CD8-positive, alpha-beta memory T cell (primary cell): ENCODE results near the gene GIMAP1. TPM values are rescaled to one million over a fixed set of nuclear protein-coding genes. Genes with fewer than 3 reads are reported as not detected.
"Not testable (repeated sequence)": the region's sequence is repeated elsewhere in the genome, so short reads cannot be mapped to it uniquely, and the experiment has no call there.

Source experiments
- CTCF ChIA-PET: fragments of 350-600 bp; sonication (Branson Sonifier 250); formaldehyde crosslinking; loops from one replicate; lab custom pipeline; 2021; ENCODE audit warnings: antibody characterized with exemption; lab: Charles Lee
- POLR2A ChIA-PET: fragments of 350-600 bp; sonication (Branson Sonifier 250); formaldehyde crosslinking; loops from one replicate; lab custom pipeline; 2021; ENCODE audit warnings: antibody characterized with exemption; lab: Charles Lee
- DNase-seq, 5 donors: peaks; one replicate each; pipeline versions ENCODE4 v3.0.0 to v3.0.0-alpha.2; 2020 to 2022; ENCODE audit warnings: mixed read lengths in 1 of 5
- H3K27ac ChIP-seq: one replicate; pipeline ENCODE4 v1.7.0; 2013; ENCODE audit warnings: low read depth, mild to moderate bottlenecking, low read length, moderate library complexity
- H3K27me3 ChIP-seq: 2 replicates; pipeline ENCODE4 v1.7.0; 2013; ENCODE audit warnings: low read length, mild to moderate bottlenecking; ENCODE audit not compliant: insufficient read depth, poor library complexity, severe bottlenecking
- H3K36me3 ChIP-seq: 2 replicates; pipeline ENCODE4 v1.7.0; 2013; ENCODE audit warnings: mild to moderate bottlenecking, low read length, moderate library complexity; ENCODE audit not compliant: insufficient read depth
- H3K4me1 ChIP-seq: 2 replicates; pipeline ENCODE4 v1.7.0; 2013; ENCODE audit warnings: mild to moderate bottlenecking, low read length, moderate library complexity; ENCODE audit not compliant: insufficient read depth
- H3K4me3 ChIP-seq: 2 replicates; pipeline ENCODE4 v1.7.0; 2013; ENCODE audit warnings: mild to moderate bottlenecking, low read length
- H3K9me3 ChIP-seq: 2 replicates; pipeline ENCODE4 v1.7.0; 2013; ENCODE audit warnings: mild to moderate bottlenecking, low read length
- H3K27ac Mint-ChIP-seq, 8 donors: one replicate each; pipeline ENCODE4 v1.8.0; 2020 to 2021; ENCODE audit warnings: mixed read lengths in 8 of 8, mild to moderate bottlenecking in 6 of 8, inconsistent platforms in 3 of 8, moderate library complexity in 3 of 8
- H3K27me3 Mint-ChIP-seq, 2 donors: one replicate each; pipeline ENCODE4 v1.8.0; 2020 to 2021; ENCODE audit warnings: mixed read lengths in 2 of 2, mild to moderate bottlenecking in 1 of 2, moderate library complexity in 1 of 2
- H3K36me3 Mint-ChIP-seq, 3 donors: one replicate each; pipeline ENCODE4 v1.8.0; 2020 to 2021; ENCODE audit warnings: mixed read lengths in 3 of 3, inconsistent platforms in 1 of 3, mild to moderate bottlenecking in 1 of 3
- H3K4me1 Mint-ChIP-seq, 3 donors: one replicate each; pipeline ENCODE4 v1.8.0; 2020 to 2021; ENCODE audit warnings: mixed read lengths in 3 of 3, inconsistent platforms in 1 of 3, mild to moderate bottlenecking in 1 of 3
- H3K4me3 Mint-ChIP-seq, 7 donors: one replicate each; pipeline ENCODE4 v1.8.0; 2020 to 2021; ENCODE audit warnings: mixed read lengths in 7 of 7, mild to moderate bottlenecking in 6 of 7, moderate library complexity in 4 of 7, inconsistent platforms in 2 of 7
- H3K9me3 Mint-ChIP-seq, 5 donors: one replicate each; pipeline ENCODE4 v1.8.0; 2020 to 2022; ENCODE audit warnings: mixed read lengths in 5 of 5, mild to moderate bottlenecking in 3 of 5, moderate library complexity in 2 of 5, inconsistent platforms in 1 of 5
- polyA plus RNA-seq: library from polyadenylated mRNA; unstranded; fragments of 300-500 nt; fragmentation: Illumina TruSeq; gene quantifications from one replicate; pipeline ENCODE4 v1.2.3, GENCODE V29; 2021
- total RNA-seq, 2 experiments: library from RNA; stranded (reverse); gene quantifications; one replicate each; pipeline ENCODE4 v1.2.3, GENCODE V29; 2021

Gene GIMAP1
- total and polyA plus RNA-seq, 3 experiments from 2014 or later = 9.8 to 86.1 (median 10.0) TPM

DNA sequence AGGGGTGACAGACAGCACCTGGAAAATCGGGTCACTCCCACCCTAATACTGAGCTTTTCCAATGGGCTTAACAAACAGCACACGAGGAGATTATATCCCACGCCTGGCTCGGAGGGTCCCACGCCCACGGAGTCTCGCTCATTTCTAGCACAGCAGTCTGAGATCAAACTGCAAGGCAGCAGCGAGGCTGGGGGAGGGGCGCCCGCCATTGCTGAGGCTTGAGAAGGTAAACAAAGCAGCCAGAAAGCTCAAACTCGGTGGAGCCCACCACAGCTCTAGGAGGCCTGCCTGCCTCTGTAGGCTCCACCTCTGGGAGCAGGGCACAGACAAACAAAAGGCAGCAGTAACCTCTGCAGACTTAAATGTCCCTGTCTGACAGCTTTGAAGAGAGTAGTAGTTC is 37.8 kb upstream of the GIMAP1 start:
- H3K27me3 ChIP-seq, H3K27me3 Mint-ChIP-seq, DNase-seq, H3K36me3 ChIP-seq, H3K27ac ChIP-seq, H3K9me3 ChIP-seq: not testable (repeated sequence)
- H3K4me1 ChIP-seq = peaks cover 48% of the 10 kb centered on the region
- ChIA-PET POLR2A (interaction anchor here (0.6 kb wide), 1 partner anchor 196 kb away, joined by 5 read pairs; no protein-coding TSS in a partner anchor), CTCF (interaction anchor here (0.8 to 1.4 kb wide), 4 partner anchors 9 to 230 kb away, joined by 3 read pairs; no protein-coding TSS in a partner anchor)
- peaks cover 77 to 93% (median 92%) of the 10 kb centered on the region in 3 donors for H3K4me1 Mint-ChIP-seq
- peaks cover 5 to 51% (median 38%) of the 10 kb centered on the region in 3 donors for H3K36me3 Mint-ChIP-seq
- peak overlapping the region; percentile 26 for H3K4me3 ChIP-seq
- peaks cover 4 to 55% (median 36%) of the 10 kb centered on the region in 5 donors for H3K9me3 Mint-ChIP-seq
- H3K4me3 Mint-ChIP-seq = peak overlapping the region; percentile 40 to 72 (median 47)
- peak overlapping the region; percentile 77 to 100 (median 86) for H3K27ac Mint-ChIP-seq

DNA sequence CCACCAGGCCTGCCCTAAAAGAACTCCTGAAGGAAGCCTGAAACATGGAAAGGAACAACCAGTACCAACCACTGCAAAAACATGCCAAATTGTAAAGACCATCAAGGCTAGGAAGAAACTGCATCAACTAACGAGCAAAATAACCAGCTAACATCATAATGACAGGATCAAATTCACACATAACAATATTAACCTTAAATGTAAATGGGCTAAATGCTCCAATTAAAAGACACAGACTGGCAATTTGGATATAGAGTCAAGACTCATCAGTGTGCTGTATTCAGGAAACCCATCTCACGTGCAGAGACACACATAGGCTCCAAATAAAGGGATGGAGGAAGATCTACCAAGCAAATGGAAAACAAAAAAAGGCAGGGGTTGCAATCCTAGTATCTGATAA is 36.0 kb upstream of the GIMAP1 start:
- Mint-ChIP-seq H3K4me1 (peaks cover 87 to 99% (median 97%) of the 10 kb centered on the region in 3 donors), H3K9me3 (peaks cover 4 to 49% (median 30%) of the 10 kb centered on the region in 5 donors), H3K27ac (peak overlapping the region in 5 of 8 donors; percentile 64 to 100 (median 89)), H3K4me3 (peak overlapping the region in 4 of 7 donors; percentile 39 to 73 (median 70)), H3K36me3 (peaks cover 5 to 52% (median 39%) of the 10 kb centered on the region in 3 donors)
- H3K27ac ChIP-seq, H3K9me3 ChIP-seq, H3K27me3 ChIP-seq, H3K4me3 ChIP-seq, CTCF ChIA-PET, H3K27me3 Mint-ChIP-seq, H3K36me3 ChIP-seq, POLR2A ChIA-PET, DNase-seq: not testable (repeated sequence)
- peaks cover 55% of the 10 kb centered on the region for H3K4me1 ChIP-seq

DNA sequence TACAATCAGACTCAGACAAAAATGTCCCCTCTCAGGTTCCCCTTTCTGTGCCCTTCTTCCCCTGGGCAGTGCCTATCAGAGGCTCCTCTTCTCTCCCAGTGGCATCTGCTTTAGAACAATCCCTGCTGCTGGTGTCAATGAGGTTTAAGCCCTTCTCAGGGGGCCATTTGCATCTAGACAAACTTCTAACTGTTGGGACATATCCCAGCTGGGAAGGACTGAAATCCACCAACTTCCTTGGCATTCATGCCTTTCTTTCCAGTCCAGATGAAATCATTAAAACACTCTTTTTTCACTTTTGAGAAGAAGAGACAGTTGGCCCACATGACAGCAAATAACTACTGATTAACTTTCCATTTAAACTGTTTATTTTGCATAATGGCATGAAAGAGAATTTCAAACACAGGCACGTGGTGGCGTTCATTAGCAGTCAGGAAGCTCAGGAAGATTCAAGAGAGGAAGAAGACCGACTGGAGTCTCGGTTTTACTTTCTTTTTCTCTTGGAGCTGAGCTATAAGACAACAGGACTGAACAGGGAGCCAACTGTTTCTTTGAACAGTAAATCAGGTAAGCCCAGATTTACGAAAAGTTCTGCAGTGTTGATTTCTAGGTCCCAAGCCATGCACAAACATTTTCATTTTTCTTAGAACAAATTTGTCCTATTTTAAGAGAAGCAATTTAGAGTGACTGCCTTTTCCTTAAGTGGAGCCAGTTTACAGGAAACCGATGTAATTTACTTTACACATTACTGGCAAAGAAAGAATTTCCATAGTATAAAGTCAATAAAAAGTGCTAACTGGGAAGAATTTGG is 31.0 kb upstream of the GIMAP1 start, which contains the start of gene GIMAP2:
Gene GIMAP2 (plus strand): TSS at position 488 of the 811 bp plus-strand sequence. CDS start 1,354 bp downstream, outside the sequence.
- H3K9me3 ChIP-seq = peaks cover 8% of the 10 kb centered on the region
- peaks cover 76 to 93% (median 83%) of the 10 kb centered on the region in 3 donors for H3K4me1 Mint-ChIP-seq
- peak within 1 kb of the TSS; percentile 60 for H3K27ac ChIP-seq
- peaks cover 35 to 71% (median 70%) of the 10 kb centered on the region in 3 donors for H3K36me3 Mint-ChIP-seq
- ChIA-PET CTCF (interaction anchor here (0.5 to 2.9 kb wide), 15 partner anchors 9 to 236 kb away, joined by 3 to 14 read pairs (median 4); partner anchors contain the start of genes GIMAP1, GIMAP4, GIMAP6 and GIMAP8), POLR2A (interaction anchor here (0.6 to 4.4 kb wide), 10 partner anchors 9 to 204 kb away, joined by 3 to 17 read pairs (median 4); partner anchors contain the start of gene GIMAP1)
- DNase-seq = peak in 3 of 5 donors; percentile 57 to 67 (median 59)
- H3K4me3 Mint-ChIP-seq = peak within 1 kb of the TSS; percentile 94 to 100 (median 97)
- H3K4me1 ChIP-seq = peaks cover 56% of the 10 kb centered on the region
- peaks cover 23% of the 10 kb centered on the region for H3K36me3 ChIP-seq
- H3K27me3 Mint-ChIP-seq = no peaks in the 10 kb centered on the region
- no peaks in the 10 kb centered on the region for H3K27me3 ChIP-seq
- peaks cover 14 to 52% (median 40%) of the 10 kb centered on the region in 5 donors for H3K9me3 Mint-ChIP-seq
- peak within 1 kb of the TSS; percentile 93 to 100 (median 97) for H3K27ac Mint-ChIP-seq
- peak within 1 kb of the TSS; percentile 79 for H3K4me3 ChIP-seq

DNA sequence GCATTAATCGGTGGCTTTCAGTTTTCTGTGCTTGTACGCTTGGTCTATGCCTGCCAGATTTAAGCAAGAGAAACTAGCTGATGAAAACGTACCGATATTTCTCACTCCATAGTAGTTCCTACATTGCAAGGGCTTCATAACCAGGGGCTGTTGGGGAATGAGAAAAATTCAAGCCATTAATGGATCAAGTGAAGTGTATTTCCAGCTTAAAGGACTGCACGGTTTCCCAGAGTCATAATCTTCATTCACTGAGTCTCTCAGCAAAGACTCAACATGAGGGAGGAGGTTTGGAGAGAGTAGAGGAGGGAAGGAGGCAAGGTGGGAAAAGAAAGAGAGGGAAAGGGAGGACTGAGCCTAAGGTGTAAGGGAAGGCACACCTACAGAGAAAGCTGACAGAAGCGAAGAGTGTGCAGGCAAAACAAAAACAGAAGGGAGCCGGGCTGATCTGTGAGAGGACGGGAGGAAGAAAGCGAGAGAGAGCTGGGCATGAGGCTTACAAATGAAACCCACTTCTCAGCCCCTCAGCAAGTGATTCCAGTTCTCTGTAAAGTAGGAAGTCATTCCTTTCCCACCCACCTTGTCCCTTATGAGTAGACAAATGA is 30.3 kb upstream of the GIMAP1 start:
- H3K36me3 Mint-ChIP-seq = peaks cover 41 to 72% (median 70%) of the 10 kb centered on the region in 3 donors
- DNase-seq = no peak
- peak overlapping the region; percentile 94 to 100 (median 97) for H3K4me3 Mint-ChIP-seq
- Histone ChIP-seq H3K4me1 (peaks cover 59% of the 10 kb centered on the region), H3K27me3 (no peaks in the 10 kb centered on the region), H3K9me3 (peaks cover 15% of the 10 kb centered on the region), H3K27ac (peak overlapping the region; percentile 60), H3K36me3 (peaks cover 30% of the 10 kb centered on the region), H3K4me3 (peak overlapping the region; percentile 79)
- no peaks in the 10 kb centered on the region for H3K27me3 Mint-ChIP-seq
- ChIA-PET POLR2A (interaction anchor here (0.7 to 4.4 kb wide), 11 partner anchors 18 to 233 kb away, joined by 3 to 17 read pairs (median 3); partner anchors contain the start of genes GIMAP1, GIMAP4 and GIMAP6), CTCF (interaction anchor here (0.5 to 2.9 kb wide), 16 partner anchors 9 to 237 kb away, joined by 3 to 14 read pairs (median 4); partner anchors contain the start of genes GIMAP1, GIMAP4, GIMAP6 and GIMAP8)
- H3K4me1 Mint-ChIP-seq = peaks cover 75 to 93% (median 83%) of the 10 kb centered on the region in 3 donors
- peaks cover 18 to 52% (median 43%) of the 10 kb centered on the region in 5 donors for H3K9me3 Mint-ChIP-seq
- peak overlapping the region; percentile 93 to 100 (median 97) for H3K27ac Mint-ChIP-seq

DNA sequence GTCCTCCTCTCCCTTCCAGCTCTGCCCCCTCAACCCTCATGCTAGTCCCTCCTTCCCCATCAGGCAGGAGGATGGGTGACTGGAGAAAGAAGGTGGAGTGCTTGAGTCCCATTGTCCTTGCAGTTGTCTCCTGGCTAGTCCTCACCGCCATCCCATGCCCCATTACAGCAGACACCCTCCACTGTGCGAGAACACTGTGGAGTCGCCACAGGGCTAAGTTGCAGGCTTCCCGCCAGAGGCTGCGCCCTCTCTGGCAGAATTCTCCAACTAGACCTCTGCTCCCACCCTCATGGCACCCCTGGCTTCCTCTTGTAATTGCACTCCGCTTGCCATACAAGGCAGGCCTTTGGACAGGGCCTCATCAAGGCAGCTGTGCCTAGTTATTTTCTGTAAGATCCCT is 27.8 kb upstream of the GIMAP1 start:
- DNase-seq = no peak
- H3K27ac ChIP-seq = no peak overlapping the region
- H3K4me3 Mint-ChIP-seq = peak overlapping the region; percentile 94 to 100 (median 97)
- peak overlapping the region; percentile 64 for H3K4me3 ChIP-seq
- peaks cover 22 to 53% (median 52%) of the 10 kb centered on the region in 5 donors for H3K9me3 Mint-ChIP-seq
- no peaks in the 10 kb centered on the region for H3K27me3 Mint-ChIP-seq
- H3K36me3 Mint-ChIP-seq = peaks cover 45 to 79% (median 73%) of the 10 kb centered on the region in 3 donors
- peaks cover 51% of the 10 kb centered on the region for H3K4me1 ChIP-seq
- H3K4me1 Mint-ChIP-seq = peaks cover 60 to 79% (median 77%) of the 10 kb centered on the region in 3 donors
- peaks cover 44% of the 10 kb centered on the region for H3K36me3 ChIP-seq
- peak overlapping the region; percentile 82 to 100 (median 96) for H3K27ac Mint-ChIP-seq
- ChIA-PET POLR2A (interaction anchor here (4.4 kb wide), 1 partner anchor 27 kb away, joined by 17 read pairs; the partner anchor contains the start of gene GIMAP1), CTCF (interaction anchor here (1.2 kb wide), 1 partner anchor 237 kb away, joined by 3 read pairs; no protein-coding TSS in a partner anchor)
- H3K9me3 ChIP-seq = peaks cover 29% of the 10 kb centered on the region
- H3K27me3 ChIP-seq = no peaks in the 10 kb centered on the region

DNA sequence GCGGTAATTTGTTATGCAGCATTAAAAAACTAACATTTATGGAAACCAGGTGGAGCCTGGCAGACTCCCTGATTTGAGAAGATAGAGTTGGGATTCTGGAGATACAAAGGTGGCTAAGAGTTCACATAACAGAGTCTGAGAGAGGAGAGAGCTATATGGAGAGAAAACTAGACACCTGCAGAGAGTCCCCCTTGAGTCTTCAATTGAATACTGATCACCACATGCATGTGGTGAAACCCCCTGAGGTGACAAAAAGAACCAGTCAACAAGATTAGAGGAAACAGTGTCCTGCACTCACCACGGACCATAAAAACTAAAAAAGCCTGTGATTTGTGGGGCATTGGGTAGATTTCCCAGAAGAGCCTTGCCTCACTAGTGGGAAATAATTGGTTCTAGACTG is 20.8 kb upstream of the GIMAP1 start:
- H3K27ac ChIP-seq = no peak overlapping the region
- peaks cover 53% of the 10 kb centered on the region for H3K9me3 ChIP-seq
- no peaks in the 10 kb centered on the region for H3K27me3 ChIP-seq
- Mint-ChIP-seq H3K27me3 (no peaks in the 10 kb centered on the region), H3K27ac (peak overlapping the region in 1 of 8 donors; percentile 21), H3K9me3 (peaks cover 56 to 91% (median 89%) of the 10 kb centered on the region in 5 donors), H3K4me1 (peaks cover 14 to 24% (median 20%) of the 10 kb centered on the region in 3 donors), H3K36me3 (peaks cover 33 to 87% (median 68%) of the 10 kb centered on the region in 3 donors), H3K4me3 (peak overlapping the region in 1 of 7 donors; percentile 9)
- H3K4me3 ChIP-seq = no peak overlapping the region
- H3K4me1 ChIP-seq = peaks cover under 1% of the 10 kb centered on the region
- CTCF ChIA-PET = interaction anchor here (1.8 kb wide), 1 partner anchor 20 kb away, joined by 4 read pairs; the partner anchor contains the start of gene GIMAP1
- peaks cover 19% of the 10 kb centered on the region for H3K36me3 ChIP-seq
- no peak for DNase-seq
- POLR2A ChIA-PET = interaction anchor here (0.7 kb wide), 1 partner anchor 54 kb away, joined by 3 read pairs; no protein-coding TSS in a partner anchor

DNA sequence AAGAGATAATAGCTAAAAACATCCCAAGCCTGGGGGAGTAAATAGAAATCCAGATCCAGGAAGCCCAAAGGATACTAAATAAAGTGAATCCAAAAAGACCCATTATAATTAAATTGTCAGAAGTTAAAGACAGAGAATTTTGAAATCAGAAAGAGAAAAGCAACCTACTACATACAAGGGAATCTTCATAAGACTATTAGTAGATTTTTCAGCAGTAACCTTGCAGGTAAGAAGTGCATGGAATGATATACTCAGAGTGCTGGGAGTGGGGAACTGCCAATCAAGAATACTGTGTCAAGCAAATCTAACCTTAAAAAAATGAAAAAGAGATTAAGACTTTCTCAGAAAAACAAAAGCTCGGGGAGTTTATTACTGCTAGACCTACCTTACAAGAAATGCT is 13.2 kb upstream of the GIMAP1 start:
- peaks cover 19 to 82% (median 46%) of the 10 kb centered on the region in 3 donors for H3K36me3 Mint-ChIP-seq
- CTCF ChIA-PET = interaction anchor here (1.2 to 3.0 kb wide), 4 partner anchors 12 to 254 kb away, joined by 3 to 13 read pairs (median 4); partner anchors contain the start of gene GIMAP1
- H3K4me1 Mint-ChIP-seq = peaks cover 8 to 20% (median 12%) of the 10 kb centered on the region in 3 donors
- Histone ChIP-seq H3K27ac (no peak overlapping the region), H3K4me3 (no peak overlapping the region), H3K9me3 (peaks cover 38% of the 10 kb centered on the region), H3K36me3 (no peaks in the 10 kb centered on the region), H3K27me3 (no peaks in the 10 kb centered on the region), H3K4me1 (no peaks in the 10 kb centered on the region)
- H3K9me3 Mint-ChIP-seq = peaks cover 58 to 89% (median 86%) of the 10 kb centered on the region in 5 donors
- H3K4me3 Mint-ChIP-seq = no peak overlapping the region
- DNase-seq = no peak
- POLR2A ChIA-PET = interaction anchor here (0.6 kb wide), 1 partner anchor 139 kb away, joined by 3 read pairs; no protein-coding TSS in a partner anchor
- H3K27me3 Mint-ChIP-seq = no peaks in the 10 kb centered on the region
- H3K27ac Mint-ChIP-seq = peak overlapping the region in 1 of 8 donors; percentile 23
